GM06990 (cell line): ENCODE results near the gene RBFOX1.

Experiments
- DNase-seq: peaks from one replicate; pipeline ENCODE4 v3.0.0-alpha.2; 2011; ENCODE audit not compliant: insufficient read length; ENCODE audit errors: extremely low read depth
- H3K27me3 ChIP-seq: replicated peaks from 2 replicates; pipeline ENCODE4 v1.6.0; 2011; ENCODE audit warnings: low read length; ENCODE audit not compliant: control insufficient read depth, insufficient read depth
- H3K36me3 ChIP-seq: 2 replicates; pipeline ENCODE4 v1.5.1; 2011; ENCODE audit warnings: low read length; ENCODE audit not compliant: control insufficient read depth, insufficient read depth
- H3K4me3 ChIP-seq: replicated peaks from 2 replicates; pipeline ENCODE4 v1.5.1; 2011; ENCODE audit warnings: low read depth, mild to moderate bottlenecking, control low read depth, low read length
- TF ChIP-seq, protein P1 (sequence below): IDR thresholded peaks from 2 replicates; pipeline ENCODE4 v1.5.1; 2011; ENCODE audit warnings: low read length, control low read depth, mild to moderate bottlenecking, inconsistent platforms; ENCODE audit not compliant: insufficient read depth, poor library complexity, severe bottlenecking

RBFOX1 gene

DNA sequence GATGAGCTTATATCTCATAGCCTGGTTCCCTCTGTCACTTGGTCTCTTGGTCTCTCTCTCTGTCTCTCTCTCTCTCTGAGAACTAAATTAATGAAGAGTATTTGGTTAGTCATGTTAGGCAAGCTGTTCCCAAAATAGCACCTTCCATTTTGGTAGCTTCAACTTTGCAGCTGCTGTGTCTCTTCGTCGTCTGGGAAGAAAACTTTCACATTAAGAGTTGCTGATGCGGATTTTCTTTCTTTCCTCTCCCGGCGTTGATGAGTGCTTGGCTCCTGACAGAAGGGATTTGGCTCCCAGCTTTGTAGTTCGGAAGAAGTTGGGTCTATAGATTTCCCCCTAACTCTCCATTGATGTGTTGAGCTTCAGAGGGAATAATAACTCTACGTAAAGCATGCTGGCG is at the start of gene RBFOX1:
TSS of gene RBFOX1 (plus strand) at position 235 of the 400 bp plus-strand sequence.
- H3K27me3 ChIP-seq = no peaks in the 10 kb centered on the region
- no peak for DNase-seq
- TF ChIP-seq, protein P1, sequence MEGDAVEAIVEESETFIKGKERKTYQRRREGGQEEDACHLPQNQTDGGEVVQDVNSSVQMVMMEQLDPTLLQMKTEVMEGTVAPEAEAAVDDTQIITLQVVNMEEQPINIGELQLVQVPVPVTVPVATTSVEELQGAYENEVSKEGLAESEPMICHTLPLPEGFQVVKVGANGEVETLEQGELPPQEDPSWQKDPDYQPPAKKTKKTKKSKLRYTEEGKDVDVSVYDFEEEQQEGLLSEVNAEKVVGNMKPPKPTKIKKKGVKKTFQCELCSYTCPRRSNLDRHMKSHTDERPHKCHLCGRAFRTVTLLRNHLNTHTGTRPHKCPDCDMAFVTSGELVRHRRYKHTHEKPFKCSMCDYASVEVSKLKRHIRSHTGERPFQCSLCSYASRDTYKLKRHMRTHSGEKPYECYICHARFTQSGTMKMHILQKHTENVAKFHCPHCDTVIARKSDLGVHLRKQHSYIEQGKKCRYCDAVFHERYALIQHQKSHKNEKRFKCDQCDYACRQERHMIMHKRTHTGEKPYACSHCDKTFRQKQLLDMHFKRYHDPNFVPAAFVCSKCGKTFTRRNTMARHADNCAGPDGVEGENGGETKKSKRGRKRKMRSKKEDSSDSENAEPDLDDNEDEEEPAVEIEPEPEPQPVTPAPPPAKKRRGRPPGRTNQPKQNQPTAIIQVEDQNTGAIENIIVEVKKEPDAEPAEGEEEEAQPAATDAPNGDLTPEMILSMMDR = no peak
- H3K4me3 ChIP-seq = no peak within 1 kb of the TSS
- no peaks in the 10 kb centered on the region for H3K36me3 ChIP-seq

- Histone ChIP-seq H3K36me3 (no peaks in the 10 kb centered on the region), H3K4me3 (no peak overlapping the region), H3K27me3 (no peaks in the 10 kb centered on the region)
- TF ChIP-seq, protein P1 = no peak
- no peak for DNase-seq
These were observed 47.9 kb upstream of the RBFOX1 start for GRCh38 chr16:7284780-7285179.

GRCh38 chr16:7285520-7285919 is 47.1 kb upstream of the RBFOX1 start:
- H3K36me3 ChIP-seq = no peaks in the 10 kb centered on the region
- TF ChIP-seq, protein P1 = no peak
- no peak for DNase-seq
- H3K27me3 ChIP-seq = no peaks in the 10 kb centered on the region
- H3K4me3 ChIP-seq = no peak overlapping the region

GRCh38 chr16:7289299-7289698 is 43.3 kb upstream of the RBFOX1 start:
- no peaks in the 10 kb centered on the region for H3K27me3 ChIP-seq
- TF ChIP-seq, protein P1 = no peak
- no peak for DNase-seq
- H3K36me3 ChIP-seq = no peaks in the 10 kb centered on the region
- no peak overlapping the region for H3K4me3 ChIP-seq

GRCh38 chr16:7290682-7291081 is 42.0 kb upstream of the RBFOX1 start:
- H3K4me3 ChIP-seq = no peak overlapping the region
- H3K27me3 ChIP-seq = no peaks in the 10 kb centered on the region
- no peaks in the 10 kb centered on the region for H3K36me3 ChIP-seq
- TF ChIP-seq, protein P1 = no peak
- DNase-seq = no peak

GRCh38 chr16:7294020-7294419 is 38.6 kb upstream of the RBFOX1 start:
- H3K4me3 ChIP-seq = no peak overlapping the region
- H3K27me3 ChIP-seq = no peaks in the 10 kb centered on the region
- DNase-seq = no peak
- TF ChIP-seq, protein P1 = no peak
- H3K36me3 ChIP-seq = no peaks in the 10 kb centered on the region
